Uterus (tissue), 4 donors: ENCODE data around the gene ONECUT3. TPM values are rescaled to one million over a fixed set of nuclear protein-coding genes. Genes with fewer than 3 reads are reported as not detected.
A peak's percentile ranks its signal among the peaks of the same experiment; 100 is the strongest.

Experiments
- DNase-seq, 2 donors: peaks; one replicate each; pipeline ENCODE4 v3.0.0-alpha.2; 2019 to 2020
- H3K27ac ChIP-seq, 2 donors: fragments of 200-600 bp; sonication (generic); 1 replicate in 1 of 2; 2 replicates in 1 of 2; pipeline ENCODE4 v1.5.1; 2016 to 2018
- H3K27me3 ChIP-seq, 2 donors: fragments of 200-600 bp; sonication (generic); one replicate each; pipeline ENCODE4 v1.5.1; 2018 to 2019; ENCODE audit warnings: control low read depth in 1 of 2
- H3K36me3 ChIP-seq, 2 donors: fragments of 200-600 bp; sonication (generic); one replicate each; pipeline ENCODE4 v1.5.1; 2019; ENCODE audit warnings: control low read depth in 1 of 2
- H3K4me1 ChIP-seq, 2 donors: fragments of 200-600 bp; sonication (generic); one replicate each; pipeline ENCODE4 v1.5.1; 2018 to 2019; ENCODE audit warnings: control low read depth in 1 of 2
- H3K4me3 ChIP-seq, 2 donors: fragments of 200-600 bp; sonication (generic); 1 replicate in 1 of 2; 2 replicates in 1 of 2; pipeline ENCODE4 v1.5.1; 2018 to 2019; ENCODE audit warnings: mild to moderate bottlenecking in 1 of 2
- H3K9me3 ChIP-seq, 2 donors: fragments of 200-600 bp; sonication (generic); one replicate each; pipeline ENCODE4 v1.5.1; 2019; ENCODE audit warnings: control low read depth in 1 of 2
- POLR2A ChIP-seq, 2 donors: fragments of 450-650 bp; IDR thresholded peaks; one replicate each; pipeline ENCODE4 v1.6.1; 2016; ENCODE audit warnings: antibody characterized with exemption in 2 of 2, mild to moderate bottlenecking in 1 of 2, moderate library complexity in 1 of 2
- intact Hi-C: fragments of 100-400 bp; cut with DNase I; formaldehyde crosslinking; loops from one replicate; pipeline ENCODE4 v1.15.1; 2023; ENCODE audit warnings: low total_unique reads
- total RNA-seq, 4 donors: library from RNA; depleted of rRNA in 3 of 4; stranded (reverse); fragments of >200 nt in 3 of 4; gene quantifications; one replicate each; pipeline versions ENCODE4 v1.1.0 to v1.2.4, GENCODE V29; 2014 to 2023
- TF ChIP-seq, protein P1 (sequence below), 4 experiments: fragments of 200-600 bp in 2 of 4; fragments of 450-650 bp in 2 of 4; sonication (generic) in 2 of 4; IDR thresholded peaks; one replicate each; pipeline ENCODE4 v1.5.1; 2016 to 2019; ENCODE audit warnings: antibody characterized with exemption in 4 of 4, mild to moderate bottlenecking in 2 of 4, moderate library complexity in 1 of 4
- donor health status: DM: yes; HTN: yes; CAD: no.

ONECUT3 gene
- total RNA-seq, 4 donors from 2014 or later: not detected

DNA sequence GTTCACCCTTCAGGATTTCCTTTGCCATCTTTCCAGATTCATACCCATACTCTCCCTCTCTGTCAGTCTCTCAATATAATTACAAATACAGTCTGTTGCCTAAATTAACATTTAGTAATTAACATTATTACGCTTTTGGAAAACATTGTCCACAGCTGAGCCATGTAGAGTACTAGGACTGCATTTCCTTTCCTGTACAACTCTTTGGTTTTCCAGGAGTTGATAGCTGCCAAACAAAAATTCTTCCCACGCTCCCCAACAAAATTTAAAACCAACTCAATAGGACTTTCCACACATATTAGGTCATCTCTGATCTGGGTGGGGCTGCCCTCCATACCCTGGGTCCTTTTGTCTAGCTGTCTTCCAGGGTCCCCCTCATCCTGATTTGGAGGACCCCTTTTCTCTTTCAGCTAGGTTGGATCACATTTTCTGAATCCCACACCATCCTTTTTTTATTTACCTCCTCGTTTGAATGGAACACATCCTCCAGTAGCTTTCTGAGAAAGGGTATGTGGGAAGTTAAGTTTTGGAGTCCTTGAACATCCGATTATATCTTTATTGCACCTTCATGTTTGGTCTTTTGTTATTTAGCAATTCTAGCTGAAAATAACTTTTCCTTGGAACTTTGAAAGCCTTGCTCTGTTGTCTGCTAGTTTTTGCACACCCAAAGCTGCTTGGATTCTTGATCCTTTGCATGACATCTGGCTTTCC lies 17.7 kb downstream of the ONECUT3 start:
- Histone ChIP-seq H3K27ac (no peak overlapping the region), H3K4me1 (no peaks in the 10 kb centered on the region), H3K27me3 (peaks cover 21 to 46% of the 10 kb centered on the region in 2 donors), H3K9me3 (peaks cover 0 to 8% of the 10 kb centered on the region in 2 donors), H3K4me3 (no peak overlapping the region), H3K36me3 (no peaks in the 10 kb centered on the region)
- TF ChIP-seq, protein P1, sequence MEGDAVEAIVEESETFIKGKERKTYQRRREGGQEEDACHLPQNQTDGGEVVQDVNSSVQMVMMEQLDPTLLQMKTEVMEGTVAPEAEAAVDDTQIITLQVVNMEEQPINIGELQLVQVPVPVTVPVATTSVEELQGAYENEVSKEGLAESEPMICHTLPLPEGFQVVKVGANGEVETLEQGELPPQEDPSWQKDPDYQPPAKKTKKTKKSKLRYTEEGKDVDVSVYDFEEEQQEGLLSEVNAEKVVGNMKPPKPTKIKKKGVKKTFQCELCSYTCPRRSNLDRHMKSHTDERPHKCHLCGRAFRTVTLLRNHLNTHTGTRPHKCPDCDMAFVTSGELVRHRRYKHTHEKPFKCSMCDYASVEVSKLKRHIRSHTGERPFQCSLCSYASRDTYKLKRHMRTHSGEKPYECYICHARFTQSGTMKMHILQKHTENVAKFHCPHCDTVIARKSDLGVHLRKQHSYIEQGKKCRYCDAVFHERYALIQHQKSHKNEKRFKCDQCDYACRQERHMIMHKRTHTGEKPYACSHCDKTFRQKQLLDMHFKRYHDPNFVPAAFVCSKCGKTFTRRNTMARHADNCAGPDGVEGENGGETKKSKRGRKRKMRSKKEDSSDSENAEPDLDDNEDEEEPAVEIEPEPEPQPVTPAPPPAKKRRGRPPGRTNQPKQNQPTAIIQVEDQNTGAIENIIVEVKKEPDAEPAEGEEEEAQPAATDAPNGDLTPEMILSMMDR (IDR thresholded peaks at IDR 0.05): no peak
- no peak for TF ChIP-seq POLR2A (IDR thresholded peaks at IDR 0.05)
- intact Hi-C loops: no loop called here
- no peak for DNase-seq

DNA sequence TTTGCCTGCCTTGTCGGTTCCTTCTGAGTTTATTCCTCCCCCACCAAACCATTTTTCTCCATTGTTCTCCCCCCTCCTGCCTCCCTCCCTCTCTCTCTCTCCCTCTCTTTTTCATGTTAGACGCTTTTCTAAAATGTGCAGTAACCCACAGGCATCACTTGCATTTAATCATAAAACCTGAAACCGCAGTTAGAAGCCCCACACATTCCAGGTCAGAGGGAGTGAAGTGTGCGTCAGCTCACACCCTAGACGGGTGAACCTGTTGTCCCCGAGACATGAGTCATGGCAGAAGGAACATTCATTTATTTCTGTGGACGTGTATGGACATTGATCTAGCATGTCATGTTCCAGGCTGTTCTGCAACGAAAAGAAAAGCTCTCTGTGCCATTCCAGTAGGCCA lies 19.9 kb downstream of the ONECUT3 start:
- Histone ChIP-seq H3K36me3 (no peaks in the 10 kb centered on the region), H3K27me3 (peaks cover 14 to 42% of the 10 kb centered on the region in 2 donors), H3K9me3 (peaks cover 0 to 8% of the 10 kb centered on the region in 2 donors), H3K4me3 (no peak overlapping the region), H3K4me1 (no peaks in the 10 kb centered on the region), H3K27ac (no peak overlapping the region)
- TF ChIP-seq, protein P1 (IDR thresholded peaks at IDR 0.05): no peak
- no peak for TF ChIP-seq POLR2A (IDR thresholded peaks at IDR 0.05)
- DNase-seq: no peak
- intact Hi-C loops: no loop called here

DNA sequence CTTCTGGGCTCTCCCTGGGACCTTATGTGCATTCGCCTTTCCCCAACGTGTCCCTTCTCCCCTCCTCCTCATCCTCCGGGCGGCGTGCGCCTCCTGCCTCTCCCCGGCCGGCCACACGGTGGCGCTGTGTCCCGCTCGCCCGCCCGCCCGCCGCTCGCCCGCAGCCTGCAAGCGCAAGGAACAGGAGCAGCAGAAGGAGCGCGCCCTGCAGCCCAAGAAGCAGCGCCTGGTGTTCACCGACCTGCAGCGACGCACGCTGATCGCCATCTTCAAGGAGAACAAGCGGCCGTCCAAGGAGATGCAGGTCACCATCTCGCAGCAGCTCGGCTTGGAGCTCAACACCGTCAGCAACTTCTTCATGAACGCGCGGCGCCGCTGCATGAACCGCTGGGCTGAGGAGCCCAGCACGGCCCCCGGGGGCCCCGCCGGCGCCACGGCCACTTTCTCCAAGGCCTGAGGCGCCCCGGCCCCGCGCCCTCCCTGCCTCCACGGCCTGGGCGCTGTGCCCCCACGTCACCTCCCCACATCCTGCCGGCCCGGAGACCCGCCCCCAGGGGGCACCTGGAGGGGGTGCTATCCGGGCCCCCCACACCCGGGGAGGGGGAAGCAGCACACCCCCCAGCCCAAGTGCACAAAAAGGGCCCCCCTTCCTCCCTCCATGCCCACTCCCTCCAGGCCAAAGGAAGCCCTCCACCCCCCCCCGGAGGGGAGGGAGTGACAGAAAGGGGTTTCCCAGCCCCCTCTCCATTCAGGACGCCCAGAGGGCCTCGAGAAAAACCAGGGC lies 21.9 kb downstream of the ONECUT3 start:
- H3K27me3 ChIP-seq: peaks cover 11 to 46% of the 10 kb centered on the region in 2 donors
- intact Hi-C loops: no loop called here
- TF ChIP-seq, protein P1 (IDR thresholded peaks at IDR 0.05): peak in 1 of 4 experiments; percentile 12
- no peak for TF ChIP-seq POLR2A (IDR thresholded peaks at IDR 0.05)
- no peaks in the 10 kb centered on the region for H3K4me1 ChIP-seq
- peaks cover 0 to 8% of the 10 kb centered on the region in 2 donors for H3K9me3 ChIP-seq
- no peak overlapping the region for H3K4me3 ChIP-seq
- H3K27ac ChIP-seq: no peak overlapping the region
- H3K36me3 ChIP-seq: no peaks in the 10 kb centered on the region
- no peak for DNase-seq

DNA sequence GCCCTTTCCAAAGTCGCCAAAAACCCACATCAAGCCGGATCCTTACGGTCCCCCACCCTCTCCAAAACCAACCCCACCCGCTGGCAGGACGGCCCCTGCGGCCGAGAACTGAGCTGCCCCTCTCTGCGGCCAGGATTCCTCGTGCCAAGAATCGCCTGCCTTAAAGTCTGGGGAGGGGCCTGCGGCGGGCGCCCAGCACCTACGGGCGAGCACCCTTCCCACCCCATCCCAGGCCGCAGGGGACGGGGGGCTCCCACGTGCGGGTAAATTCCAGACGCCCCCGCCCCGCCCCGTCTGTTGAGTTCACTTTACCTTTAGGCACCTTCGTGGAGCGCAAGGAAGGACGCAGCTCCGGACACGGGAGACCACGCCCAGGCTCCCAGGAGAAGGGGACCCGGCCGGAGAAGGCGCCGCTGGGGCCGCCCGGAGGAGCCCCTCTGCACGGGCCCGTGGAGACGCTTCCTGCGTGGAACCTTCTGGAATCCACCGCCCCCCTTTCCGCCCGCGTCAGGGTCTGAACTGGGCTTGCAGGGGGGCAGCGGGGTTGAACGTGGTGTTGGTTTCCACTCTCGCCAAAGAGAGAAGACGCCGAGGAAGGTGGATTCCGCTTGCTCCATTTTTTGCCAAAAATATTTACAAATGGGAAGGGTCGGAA lies 22.8 kb downstream of the ONECUT3 start:
- H3K27me3 ChIP-seq: peaks cover 11 to 47% of the 10 kb centered on the region in 2 donors

More for the DNA sequence above, 22.8 kb downstream of the ONECUT3 start:
- Histone ChIP-seq H3K4me3 (no peak overlapping the region), H3K4me1 (no peaks in the 10 kb centered on the region), H3K27ac (no peak overlapping the region), H3K9me3 (peaks cover 0 to under 1% of the 10 kb centered on the region in 2 donors), H3K36me3 (no peaks in the 10 kb centered on the region)
- intact Hi-C loops: no loop called here
- DNase-seq: no peak
- TF ChIP-seq POLR2A (IDR thresholded peaks at IDR 0.05): no peak
- TF ChIP-seq, protein P1 (IDR thresholded peaks at IDR 0.05): no peak
